HG03354 (cell line): ENCODE results near the gene ARID3A.
A peak's percentile ranks its signal among the peaks of the same experiment; 100 is the strongest.

ENCODE experiments used
- ATAC-seq: cut with Tn5 transposase; IDR thresholded peaks from one replicate; pipeline ENCODE4 v1.9.1; 2021; ENCODE audit warnings: mild to moderate bottlenecking; ENCODE audit not compliant: unreplicated experiment, poor library complexity, severe bottlenecking

Gene ARID3A

GRCh38 chr19:977058-977464, 51.2 kb downstream of the ARID3A start:
- ATAC-seq: no peak

DNA sequence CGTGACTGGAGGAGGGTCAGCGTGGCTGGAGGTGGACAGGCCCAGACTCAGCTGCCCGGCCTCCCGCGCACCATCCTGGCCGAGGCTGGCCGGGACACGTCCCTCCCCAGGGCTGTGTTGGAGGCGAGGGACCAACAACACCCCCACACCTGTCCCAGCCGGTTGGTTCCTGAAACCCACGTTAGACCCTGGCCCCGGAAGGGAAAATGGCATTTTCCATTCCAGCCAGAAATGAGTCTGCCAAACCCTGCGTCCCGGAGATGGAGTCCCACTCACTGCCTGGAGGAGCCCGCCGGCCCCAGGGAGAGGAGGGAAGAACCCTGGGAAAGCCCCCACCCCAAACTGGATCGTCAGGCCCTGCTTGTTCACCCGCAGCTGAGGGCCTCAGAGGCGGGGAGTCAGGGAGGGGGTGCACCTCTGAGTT, 53.5 kb downstream of the ARID3A start:
- ATAC-seq: no peak

DNA sequence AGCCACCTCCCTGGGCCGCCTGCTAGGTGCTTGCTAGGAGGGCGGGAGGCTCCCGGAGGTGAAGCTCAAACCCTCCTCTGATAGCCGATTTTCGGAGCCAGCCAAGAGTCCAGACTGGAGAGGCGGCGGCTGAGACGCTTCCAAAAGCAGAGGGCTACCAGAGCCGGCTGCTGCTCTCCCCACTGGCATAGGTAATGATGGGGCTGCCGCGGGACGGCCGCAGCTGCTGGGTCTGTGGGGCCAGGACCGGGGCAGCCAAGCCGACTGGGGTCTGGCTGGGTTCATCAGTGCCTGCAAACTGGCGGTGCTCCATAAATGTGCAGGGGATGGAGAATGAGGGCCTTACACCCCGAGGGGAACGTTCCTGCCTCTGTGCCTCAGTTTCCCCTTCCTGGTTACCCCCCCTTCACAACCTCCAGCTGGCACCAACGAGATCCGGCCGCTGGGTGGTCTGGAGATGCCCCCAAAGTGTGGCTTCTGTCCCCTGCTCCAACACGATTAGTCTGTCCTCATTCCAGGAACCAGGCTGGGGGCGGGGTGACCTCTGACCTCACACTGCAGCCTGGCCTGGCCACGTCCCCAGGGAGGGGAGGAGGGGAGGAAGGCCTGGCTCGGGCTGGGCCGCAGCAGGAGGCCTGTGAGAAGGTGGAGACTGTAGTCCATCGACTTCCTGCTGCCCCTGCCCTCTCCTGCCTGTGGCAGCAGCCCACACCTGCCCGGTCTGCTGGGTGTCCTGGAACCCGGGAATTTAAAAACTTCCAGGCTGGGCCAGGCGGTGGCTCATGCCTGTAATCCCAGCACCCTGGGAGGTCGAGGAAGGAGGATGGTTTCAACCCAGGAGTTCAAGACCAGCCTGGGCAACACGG, 54.5 kb downstream of the ARID3A start:
- ATAC-seq: no peak

DNA sequence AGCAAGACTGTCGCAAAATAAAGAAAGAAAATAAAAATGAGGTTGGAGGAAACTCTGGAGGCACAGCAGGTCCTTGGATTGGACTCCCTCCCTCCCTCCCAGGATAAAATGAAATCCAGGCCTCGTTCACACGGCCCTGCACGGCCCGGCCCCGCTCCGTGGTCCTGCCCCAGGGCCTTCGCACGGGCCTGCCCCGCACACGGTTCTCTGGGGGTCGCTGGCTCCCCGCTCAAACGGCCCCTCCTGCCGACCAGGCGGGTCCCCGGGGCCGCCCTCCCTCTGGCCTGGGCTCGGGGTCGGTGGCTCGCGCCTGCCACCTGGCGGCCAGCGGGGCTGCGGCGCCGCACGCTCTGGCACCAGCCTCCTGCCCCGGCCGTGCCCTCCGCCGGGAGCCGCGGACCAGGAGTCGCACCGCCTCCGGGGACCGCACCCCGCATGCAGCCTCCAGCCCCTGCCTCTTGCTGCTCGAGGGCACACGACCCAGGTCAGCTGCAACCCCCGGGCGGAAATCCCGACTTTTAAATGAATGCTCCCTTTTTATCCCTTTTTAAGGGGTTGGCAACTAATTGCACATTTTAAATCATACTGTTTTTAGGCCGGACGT, 56.8 kb downstream of the ARID3A start:
- peak; percentile 56 for ATAC-seq

DNA sequence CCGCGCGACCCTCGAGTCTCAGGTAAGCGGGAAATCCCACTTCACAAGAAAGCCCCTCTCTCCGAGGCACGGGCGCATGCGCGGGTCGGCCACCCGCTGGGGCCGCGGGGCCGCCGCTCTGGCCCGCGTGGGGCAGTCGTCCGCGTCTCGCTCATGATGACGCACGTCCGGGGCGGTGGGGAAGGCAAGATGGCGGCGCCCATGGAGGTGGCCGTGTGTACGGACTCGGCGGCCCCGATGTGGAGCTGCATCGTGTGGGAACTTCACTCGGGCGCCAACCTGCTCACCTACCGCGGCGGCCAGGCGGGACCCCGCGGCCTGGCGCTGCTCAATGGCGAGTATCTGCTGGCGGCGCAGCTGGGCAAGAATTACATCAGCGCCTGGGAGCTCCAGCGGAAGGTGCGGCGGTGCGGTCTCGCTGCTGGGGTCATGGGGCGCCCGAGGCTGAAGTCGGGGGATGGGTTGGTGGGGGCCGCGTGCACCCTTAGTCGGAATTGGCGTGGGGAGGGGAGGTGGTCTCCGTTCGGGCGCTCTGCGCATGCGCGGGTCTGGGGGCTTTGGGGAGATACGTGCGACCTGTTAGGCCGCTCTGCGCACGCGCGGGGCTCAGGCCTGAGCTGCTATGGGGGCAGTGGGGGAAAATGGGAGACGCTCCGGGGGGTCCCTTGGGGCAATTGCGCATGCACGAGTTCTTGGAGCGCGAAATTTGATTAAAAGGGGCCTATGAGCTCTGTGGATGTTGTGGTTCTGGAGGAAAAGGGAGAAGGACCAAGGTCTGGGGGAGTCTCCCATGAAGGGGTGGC, 58.5 kb downstream of the ARID3A start, which contains the start of gene WDR18:
TSS of gene WDR18 (plus strand) at position 181 of the 803 bp plus-strand sequence. CDS start at position 190, 9 bp downstream.
- ATAC-seq: peak; percentile 89

DNA sequence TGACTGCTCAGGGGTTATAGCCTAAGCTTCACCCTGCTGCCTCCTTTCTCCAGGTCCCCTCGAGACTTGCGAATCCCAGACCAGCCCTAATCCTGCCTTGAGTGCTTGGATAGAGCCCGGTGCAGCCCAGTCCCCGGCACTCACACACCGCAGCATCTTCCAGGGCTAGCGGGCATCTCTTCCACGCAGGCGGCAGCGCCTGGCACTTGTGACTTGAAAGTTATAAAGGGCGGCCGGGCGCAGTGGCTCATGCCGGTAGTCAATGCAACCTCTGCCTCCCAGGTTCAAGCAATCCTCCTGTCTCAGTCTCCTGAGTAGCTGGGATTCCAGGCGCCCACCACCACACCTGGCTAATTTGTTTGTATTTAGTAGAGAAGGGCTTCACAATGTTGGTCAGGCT, 60.2 kb downstream of the ARID3A start:
- no peak for ATAC-seq

DNA sequence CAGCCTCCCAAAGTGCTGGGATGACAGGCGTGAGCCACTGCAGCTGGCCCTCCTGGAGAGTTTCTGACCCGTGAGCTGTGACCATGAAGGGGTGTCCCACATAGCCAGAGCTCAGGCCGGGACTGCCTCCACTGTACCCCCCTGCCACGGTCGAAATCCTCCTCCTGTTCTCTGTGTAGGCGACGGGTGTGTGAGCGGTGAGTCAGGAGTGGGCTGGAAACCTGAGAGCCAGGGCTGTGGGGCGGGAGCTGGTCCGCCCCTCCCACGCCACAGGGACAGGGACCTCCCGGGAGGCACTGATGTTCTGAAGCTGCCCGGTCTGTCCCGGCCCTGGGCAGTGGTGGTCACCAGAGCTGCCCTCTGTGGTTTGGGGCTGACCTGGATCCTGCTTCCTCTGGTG, 62.2 kb downstream of the ARID3A start:
- ATAC-seq: no peak

DNA sequence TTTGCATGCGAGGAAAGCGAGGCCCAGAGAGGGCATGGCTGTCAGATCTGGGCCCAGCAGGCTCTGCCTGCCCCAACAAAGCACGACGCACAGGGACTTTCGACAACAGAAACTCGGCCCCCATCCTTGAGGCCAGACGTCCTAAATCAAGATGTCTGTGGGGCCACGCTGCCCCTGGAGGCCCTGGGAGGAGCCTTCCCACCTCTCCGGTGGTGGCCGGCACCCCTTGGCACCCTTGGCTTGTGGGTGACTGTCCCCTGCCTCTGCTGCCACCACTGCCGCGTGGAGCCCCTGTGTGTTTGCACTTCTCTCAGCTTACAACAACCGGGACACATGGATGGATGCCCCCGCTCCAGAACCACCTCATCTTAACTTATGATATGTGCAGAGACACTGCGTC, 62.7 kb downstream of the ARID3A start:
- no peak for ATAC-seq

GRCh38 chr19:989381-990081, 63.7 kb downstream of the ARID3A start:
- no peak for ATAC-seq

DNA sequence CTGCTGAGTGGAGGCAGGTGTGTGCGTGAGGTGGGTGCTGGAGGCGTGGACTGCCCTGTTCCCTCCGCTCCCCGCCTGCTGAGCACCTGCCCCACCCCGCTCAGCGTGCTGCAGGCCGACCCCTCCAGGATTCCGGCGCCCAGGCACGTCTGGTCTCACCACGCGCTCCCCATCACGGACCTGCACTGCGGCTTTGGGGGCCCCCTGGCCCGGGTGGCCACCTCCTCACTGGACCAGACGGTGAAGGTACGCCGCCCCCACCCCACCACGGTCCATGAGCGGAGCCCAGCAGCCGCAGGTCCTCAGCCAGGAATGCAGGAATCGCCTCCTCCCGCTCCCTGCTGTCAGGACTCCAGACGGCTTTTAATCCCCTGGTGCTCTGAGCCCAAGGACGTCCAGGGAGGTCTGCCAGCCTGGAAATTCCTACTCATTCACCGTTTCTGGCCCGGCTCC, 64.3 kb downstream of the ARID3A start:
- no peak for ATAC-seq

DNA sequence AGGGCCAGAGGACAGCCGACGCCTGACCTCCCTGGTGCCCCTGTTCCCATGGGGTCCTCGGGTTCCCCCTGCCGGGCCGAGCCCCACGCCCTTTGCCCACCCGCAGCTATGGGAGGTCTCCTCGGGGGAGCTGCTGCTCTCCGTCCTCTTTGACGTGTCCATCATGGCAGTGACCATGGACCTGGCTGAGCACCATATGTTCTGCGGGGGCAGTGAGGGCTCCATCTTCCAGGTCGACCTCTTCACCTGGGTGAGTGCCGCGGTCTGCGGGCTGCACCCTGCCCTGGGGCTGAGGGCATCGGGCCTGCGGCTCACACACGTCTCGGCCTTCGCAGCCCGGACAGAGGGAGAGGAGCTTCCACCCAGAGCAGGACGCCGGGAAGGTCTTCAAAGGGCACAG, 64.9 kb downstream of the ARID3A start:
- ATAC-seq: no peak

DNA sequence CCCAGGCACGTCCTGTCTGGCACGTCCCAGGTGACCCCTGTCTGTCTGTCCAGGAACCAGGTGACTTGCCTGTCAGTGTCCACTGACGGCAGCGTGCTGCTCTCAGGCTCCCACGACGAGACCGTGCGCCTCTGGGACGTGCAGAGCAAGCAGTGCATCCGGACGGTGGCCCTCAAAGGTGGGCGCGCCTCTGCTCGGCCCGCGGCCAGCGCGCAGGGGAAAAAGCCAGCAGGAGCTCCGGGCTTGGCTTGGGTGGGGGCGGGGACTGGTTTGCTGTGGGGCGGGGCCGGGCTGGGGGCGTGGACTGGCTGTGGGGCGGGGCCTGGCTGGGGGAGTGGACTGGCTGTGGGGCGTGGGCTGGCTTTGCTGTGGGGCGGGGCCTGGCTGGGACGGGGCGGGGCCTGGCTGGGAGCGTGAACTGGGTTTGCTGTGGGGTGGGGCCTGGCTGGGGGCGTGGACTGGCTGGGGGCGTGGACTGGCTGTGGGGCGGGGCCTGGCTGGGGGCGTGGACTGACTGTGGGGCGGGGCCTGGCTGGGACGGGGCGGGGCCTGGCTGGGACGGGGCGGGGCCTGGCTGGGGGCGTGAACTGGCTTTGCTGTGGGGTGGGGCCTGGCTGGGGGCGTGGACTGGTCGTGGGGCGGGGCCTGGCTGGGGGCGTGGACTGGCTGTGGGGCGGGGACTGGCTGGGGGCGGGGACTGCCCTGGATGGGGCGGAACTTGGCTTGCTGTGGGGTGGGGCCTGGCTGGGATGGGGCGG, 65.5 kb downstream of the ARID3A start:
- no peak for ATAC-seq

- ATAC-seq: no peak
Observed at GRCh38 chr19:991932-992669, 66.3 kb downstream of the ARID3A start.

GRCh38 chr19:992670-993055, 66.8 kb downstream of the ARID3A start:
- ATAC-seq: no peak

- no peak for ATAC-seq
Observed at GRCh38 chr19:993361-993830, 67.6 kb downstream of the ARID3A start.

- ATAC-seq: no peak
Observed at GRCh38 chr19:993831-994393, 68.1 kb downstream of the ARID3A start.

- no peak for ATAC-seq
Observed at GRCh38 chr19:994516-994915, 68.7 kb downstream of the ARID3A start.
